SH-SY5Y (cell line): ENCODE measurements around the gene MST1R.

Experiments
- GATA2 ChIP-seq: IDR thresholded peaks from 2 replicates; pipeline ENCODE4 v1.6.1; 2011; ENCODE audit warnings: mild to moderate bottlenecking, low read depth, low read length
- GATA3 ChIP-seq: IDR thresholded peaks from 2 replicates; pipeline ENCODE4 v1.6.1; 2011; ENCODE audit warnings: low read depth, mild to moderate bottlenecking, low read length, moderate library complexity

MST1R gene

GRCh38 chr3:49872801-49873281 is 30.8 kb downstream of the MST1R start:
- TF ChIP-seq GATA2: no peak
- no peak for TF ChIP-seq GATA3

GRCh38 chr3:49871531-49872153 is 32.0 kb downstream of the MST1R start:
- no peak for TF ChIP-seq GATA3
- TF ChIP-seq GATA2: no peak

GRCh38 chr3:49869525-49870126 is 34.0 kb downstream of the MST1R start, which contains the start of gene CAMKV:
CAMKV (minus strand) TSS chr3:49869906; CDS start chr3:49862388, 7,518 bp downstream.
- TF ChIP-seq GATA3: no peak
- no peak for TF ChIP-seq GATA2

- no peak for TF ChIP-seq GATA3
Measured at GRCh38 chr3:49868862-49869466, 34.7 kb downstream of the MST1R start.

DNA sequence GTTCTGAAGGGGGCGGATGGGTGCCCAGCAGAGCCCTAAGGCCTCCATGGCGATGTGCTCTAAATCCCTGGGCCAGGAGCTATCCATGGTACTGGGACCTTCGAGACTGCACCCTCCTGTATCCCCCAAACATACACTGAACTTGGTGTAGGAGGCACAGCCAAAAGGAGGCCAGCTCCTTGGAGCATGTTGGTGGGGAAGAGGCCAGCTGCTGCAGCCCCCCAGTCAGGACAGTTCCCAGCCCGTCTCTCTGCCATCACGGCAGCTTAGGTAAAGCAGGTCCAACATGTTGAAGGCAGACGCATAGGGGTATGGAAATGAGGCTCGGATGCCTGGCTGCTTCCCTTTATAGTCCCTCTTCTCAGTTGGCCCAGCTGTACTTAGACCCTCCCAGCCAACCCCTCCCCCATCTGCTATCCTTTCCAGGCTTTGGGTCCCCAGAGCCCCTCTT is 35.8 kb downstream of the MST1R start:
- TF ChIP-seq GATA2 (no peak), GATA3 (no peak)

- TF ChIP-seq GATA2 (no peak), GATA3 (no peak)
Measured at GRCh38 chr3:49867400-49867799, 36.3 kb downstream of the MST1R start.

DNA sequence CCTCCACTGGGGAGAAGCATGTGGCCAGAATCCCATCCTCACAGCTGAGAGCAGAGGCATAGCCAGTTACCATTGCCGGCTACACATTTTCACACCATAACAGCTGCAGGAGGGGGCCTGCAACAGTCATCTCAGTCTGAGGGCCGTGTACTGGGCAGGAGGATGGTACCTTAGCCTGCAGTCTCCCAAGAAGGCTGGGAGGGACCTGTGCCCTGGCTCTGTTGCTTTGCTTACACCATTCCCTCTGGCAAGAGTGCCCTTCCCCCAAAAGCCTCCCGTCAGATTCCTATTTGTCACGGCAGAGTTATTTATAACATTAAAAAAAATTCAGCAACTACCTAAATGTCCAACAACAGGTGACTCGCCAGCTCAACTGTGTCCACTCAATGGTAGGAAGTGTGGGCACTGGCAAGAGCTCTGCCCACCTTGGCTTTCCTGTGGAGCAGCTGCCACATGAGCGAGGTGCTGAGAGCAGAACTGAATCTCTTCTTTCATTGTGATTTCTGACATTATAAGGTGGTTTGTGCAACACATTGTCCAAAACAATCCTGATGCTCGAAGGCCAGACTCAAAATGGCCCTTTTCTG is 38.4 kb downstream of the MST1R start:
- no peak for TF ChIP-seq GATA2
- TF ChIP-seq GATA3: no peak

GRCh38 chr3:49864505-49864904 is 39.2 kb downstream of the MST1R start:
- no peak for TF ChIP-seq GATA2
- TF ChIP-seq GATA3: no peak

- no peak for TF ChIP-seq GATA3
Measured at GRCh38 chr3:49859576-49860305, 43.9 kb downstream of the MST1R start.

DNA sequence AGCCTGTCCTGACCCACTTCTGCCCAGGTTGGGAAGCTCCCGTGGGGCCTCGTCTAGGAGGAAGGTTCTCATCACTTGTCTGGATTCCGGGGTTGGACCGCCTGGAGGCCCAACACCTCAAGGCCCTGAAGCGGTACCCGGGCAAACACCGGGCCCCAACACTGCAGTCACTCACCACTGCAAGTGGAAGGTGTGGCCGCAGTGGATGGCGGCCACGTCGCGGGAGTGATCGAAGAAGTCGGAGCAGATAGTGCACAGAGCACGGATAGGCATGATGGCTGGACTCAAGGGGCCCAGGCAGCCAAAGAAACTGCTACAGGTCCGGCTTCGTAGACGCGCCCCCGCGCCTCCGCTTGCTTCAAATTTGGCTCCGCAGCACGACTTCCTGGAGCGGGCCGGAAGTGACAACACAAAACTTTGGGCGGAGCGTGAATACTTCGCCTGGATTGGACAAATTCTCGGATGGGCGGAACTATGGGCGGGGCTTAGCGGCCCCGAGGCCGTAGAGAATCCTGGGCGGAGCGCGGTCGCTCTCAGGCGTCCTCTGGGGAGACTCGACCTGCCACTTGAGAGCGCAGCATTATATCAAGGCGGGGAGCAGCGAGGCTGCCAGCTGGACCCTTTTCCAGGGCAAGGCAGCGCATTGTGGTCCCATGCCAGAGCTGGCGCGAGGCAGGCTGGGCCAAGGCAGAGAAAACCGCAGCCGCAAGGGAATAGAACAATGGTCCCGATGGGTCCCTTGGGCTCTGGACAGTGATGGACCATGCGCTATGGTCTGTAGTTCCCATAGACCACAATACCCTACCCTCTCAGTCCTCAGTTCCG is 47.3 kb downstream of the MST1R start, which contains the start of gene TRAIP:
TSS of gene TRAIP (minus strand) at position 384 of the 825 bp plus-strand sequence. CDS start at position 273, 111 bp downstream.
- TF ChIP-seq GATA2: no peak; the same call in 1 of the 2 replicates
- no peak for TF ChIP-seq GATA3

DNA sequence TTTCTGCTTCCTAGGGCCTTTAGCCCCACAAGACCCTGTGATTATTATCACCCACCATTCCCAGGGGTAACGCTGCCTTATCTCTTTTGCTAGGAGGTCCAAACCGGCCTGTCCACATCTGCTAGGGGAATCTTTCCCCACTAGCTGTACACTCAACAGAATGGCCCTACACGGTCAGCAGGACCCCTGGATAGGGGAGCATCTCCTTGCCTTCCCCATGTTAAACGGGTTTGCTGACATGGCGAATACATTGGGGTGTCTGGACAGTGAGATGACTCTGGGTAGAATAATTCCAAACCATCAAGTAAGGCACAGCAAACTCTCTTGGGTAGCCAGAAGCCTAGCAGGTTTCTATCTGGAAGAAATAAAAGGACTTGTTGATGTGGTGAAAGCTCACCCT is 48.0 kb downstream of the MST1R start:
- no peak for TF ChIP-seq GATA3
- no peak for TF ChIP-seq GATA2

DNA sequence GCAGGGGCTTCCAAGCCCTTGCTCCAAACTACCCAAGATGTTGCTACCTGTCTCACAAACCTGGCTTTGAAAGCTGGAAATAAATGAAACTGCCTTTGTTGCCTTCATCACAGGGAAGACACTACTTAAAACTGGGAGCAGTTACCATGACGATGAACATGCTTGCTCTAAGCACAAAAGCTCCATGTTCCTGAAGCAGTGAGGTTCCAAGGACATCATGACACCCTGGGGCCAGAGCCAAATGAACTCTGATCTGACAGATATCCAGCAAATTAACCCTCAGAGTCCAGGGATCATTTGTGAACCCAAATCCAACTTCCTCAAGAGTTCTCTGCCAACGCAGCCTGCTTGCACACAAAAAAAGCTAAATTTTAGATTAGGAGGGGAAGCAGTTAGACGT is 58.0 kb downstream of the MST1R start:
- TF ChIP-seq GATA3 (no peak), GATA2 (no peak)
